Activated CD4-positive, alpha-beta T cell treated with anti-CD3 and anti-CD28 coated beads, Interleukin-2, amount 50 U/mL, for 16 hours (primary cell): ENCODE data around the gene RELB.

Experiments used
- DNase-seq: peaks from one replicate; pipeline ENCODE4 v3.0.0-alpha.2; 2020

The RELB gene

GRCh38 chr19:45027371-45027770, 26.1 kb downstream of the RELB start:
- no peak for DNase-seq

DNA sequence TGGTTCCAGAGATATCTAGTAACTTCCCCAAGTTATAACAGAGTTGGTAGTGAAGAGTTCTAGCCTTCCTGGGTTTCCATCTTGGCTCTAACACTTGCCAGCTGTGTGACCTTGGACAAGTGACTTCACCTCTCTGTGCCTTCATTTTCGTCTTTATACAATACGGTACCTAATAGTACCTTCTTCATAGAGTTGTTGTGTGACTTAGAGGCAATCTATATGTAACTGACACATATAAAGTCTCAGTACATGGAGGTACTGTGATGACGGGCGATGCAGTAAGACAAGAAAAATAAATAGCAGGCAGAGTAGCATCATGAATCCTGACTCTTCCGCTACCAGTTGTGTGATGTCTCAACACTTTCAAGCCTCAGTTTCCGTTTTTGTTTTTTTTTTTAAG, 29.6 kb downstream of the RELB start:
- no peak for DNase-seq

- DNase-seq, result no peak
Observed at GRCh38 chr19:45032421-45032820, 31.2 kb downstream of the RELB start.

DNA sequence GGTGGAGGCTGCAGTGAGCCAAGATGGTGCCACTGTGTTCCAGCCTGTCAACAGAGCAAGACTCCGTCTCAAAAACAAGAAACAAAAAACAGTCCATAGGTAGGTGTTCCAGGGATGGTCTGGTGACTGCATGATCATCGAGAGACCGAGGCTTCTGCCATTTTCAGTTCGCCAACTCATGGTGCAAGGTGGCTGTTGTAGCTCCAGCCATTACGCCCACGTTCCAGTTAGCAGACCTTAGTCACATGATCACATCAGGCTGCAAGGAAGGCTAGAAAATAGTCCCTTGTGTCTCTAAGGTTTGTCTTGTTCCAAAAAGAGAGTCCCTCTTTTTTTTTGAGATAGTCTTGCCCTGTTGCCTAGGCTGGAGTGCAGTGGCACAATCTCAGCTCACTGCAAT, 34.5 kb downstream of the RELB start:
- DNase-seq, result no peak

GRCh38 chr19:45037393-45038169, 36.3 kb downstream of the RELB start:
- no peak for DNase-seq

- DNase-seq, result peak; percentile 90
Observed at GRCh38 chr19:45038931-45039893, 37.9 kb downstream of the RELB start, which contains the start of gene CLASRP. TSS of gene CLASRP (plus strand) at chr19:45039045. CDS start at chr19:45040213, 1,168 bp downstream.

DNA sequence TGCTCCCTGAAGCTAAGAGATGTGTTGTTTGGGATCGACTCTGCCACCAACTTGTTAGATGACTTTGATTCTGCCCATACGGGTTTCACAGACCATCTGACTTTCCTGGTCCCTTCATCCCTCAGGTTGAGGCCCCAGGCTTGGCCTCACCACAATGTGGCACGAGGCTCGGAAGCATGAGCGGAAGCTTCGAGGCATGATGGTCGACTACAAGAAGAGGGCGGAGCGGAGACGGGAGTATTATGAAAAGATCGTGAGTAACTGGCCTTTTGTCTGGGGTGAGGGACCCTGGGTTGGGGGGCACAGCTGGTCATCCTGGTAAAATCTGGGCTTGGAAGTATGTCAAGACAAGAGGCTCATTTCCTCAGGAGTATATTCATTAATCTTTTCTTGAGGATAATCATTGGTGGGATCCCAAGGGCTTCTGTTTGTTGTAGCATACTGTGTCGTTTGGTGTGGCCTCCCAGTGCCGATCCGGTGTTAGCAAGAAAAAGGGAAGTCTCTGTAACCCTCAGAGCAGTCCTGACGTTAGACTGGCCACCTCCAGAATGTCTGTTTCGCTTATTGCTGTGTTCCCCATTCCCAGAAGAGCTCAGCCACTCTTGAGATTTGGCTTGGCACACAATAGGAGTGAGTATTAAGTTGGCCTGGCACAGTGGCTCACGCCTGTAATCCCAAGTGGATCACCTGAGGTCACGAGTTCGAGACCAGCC, 39.0 kb downstream of the RELB start:
- no peak for DNase-seq

DNA sequence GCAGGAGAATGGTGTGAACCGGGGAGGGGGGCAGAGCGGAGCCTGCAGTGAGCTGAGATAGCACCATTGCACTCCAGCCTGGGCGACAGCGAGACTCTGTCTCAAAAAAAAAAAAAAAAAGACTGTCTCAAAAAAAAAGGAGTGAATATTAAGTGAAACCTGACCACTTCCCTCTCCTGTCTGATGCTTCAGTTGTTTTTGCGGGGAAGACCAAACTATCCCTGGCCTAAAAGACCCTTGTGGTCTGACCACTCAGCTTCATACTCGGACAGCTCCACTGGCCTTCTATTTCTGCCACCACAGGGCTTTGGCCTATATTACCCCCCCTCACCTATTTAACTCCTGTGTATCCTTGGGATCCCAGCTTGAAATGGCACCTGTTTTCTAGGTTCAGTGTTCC, 39.9 kb downstream of the RELB start:
- no peak for DNase-seq

DNA sequence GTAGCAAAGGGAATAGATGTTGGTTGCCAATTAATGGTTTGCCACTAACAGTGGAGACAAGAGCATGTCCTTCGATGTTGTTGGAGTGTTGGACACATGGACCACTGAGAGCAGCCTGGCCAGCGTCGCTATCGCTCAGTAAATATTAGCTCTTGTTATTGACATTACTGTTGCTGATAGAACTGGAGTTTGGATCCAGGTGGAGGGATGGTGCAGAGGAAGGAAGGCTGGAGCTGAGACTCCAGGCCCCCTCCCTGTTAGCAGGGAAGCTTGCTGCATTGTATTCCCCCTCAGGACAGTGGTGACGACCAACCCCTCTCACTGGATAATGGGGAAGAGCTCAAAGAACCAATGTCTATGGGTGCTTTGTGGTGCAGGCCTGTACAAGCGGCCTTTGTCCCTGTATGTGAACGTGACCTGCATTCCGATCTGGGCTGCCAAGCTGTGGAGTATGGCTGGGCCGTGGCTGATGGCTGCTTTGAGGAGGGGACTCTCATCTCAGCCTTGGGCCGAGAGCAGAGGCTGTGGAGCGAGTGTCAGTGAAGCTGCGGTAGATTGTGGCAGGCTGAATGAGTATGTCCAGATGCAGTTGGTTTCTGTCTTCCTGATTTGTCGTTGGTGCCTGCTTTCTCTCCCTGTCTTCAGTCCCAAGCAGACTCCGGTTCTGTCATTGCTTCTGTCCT, 44.5 kb downstream of the RELB start:
- no peak for DNase-seq

DNA sequence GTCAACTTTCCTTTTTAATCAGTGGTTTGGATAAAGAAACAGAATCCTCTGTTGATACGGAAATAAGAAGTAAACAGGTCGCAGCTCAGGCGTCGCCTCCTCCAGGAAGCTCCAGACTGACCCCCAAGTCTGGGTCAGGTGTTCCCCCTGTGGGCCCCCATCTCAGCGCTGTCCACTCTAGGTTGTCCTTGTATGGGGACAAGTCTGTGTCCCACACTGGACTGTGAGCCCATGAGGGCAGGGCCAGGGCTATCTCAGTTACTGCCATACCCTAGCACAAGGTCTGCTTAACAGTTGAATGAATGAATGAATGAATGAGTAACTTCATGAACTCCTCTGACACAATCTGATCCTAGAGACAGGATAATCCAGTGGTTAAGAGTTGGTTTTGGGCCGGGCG, 45.1 kb downstream of the RELB start:
- DNase-seq, result no peak

GRCh38 chr19:45047188-45047797, 46.0 kb downstream of the RELB start:
- no peak for DNase-seq

DNA sequence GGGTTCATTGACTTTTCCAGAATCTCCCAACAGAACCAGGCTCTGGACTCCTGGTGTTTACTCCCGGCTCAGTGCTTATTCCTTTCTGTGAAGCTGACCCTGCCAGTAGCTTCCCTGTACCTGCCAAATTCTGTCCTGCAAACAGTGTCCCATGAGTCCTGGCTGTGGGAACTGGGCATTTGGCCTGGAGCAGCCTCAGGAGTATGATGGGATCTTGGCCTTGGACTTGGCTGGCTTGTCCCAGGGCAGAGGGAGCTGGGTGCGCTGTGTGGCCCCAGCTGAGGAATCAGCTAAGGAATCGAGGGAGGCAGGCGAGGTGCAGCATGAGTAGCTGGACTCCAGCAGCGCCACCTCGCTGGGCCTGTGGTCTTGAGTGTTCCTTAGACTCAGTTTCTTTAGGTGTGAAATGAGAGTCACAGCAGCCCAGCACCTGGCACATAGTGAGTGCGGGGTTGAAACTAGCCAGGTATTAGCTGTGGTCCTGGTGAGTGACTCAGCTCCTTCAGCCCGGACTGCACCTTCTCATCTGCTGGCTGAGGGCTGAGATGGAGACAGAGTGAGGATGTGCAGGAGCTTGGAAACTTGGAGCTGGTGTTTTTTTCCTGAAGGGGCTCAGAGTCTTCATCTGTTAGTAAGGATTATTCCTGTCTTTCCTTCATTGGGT, 47.9 kb downstream of the RELB start:
- no peak for DNase-seq

GRCh38 chr19:45050036-45050435, 48.8 kb downstream of the RELB start:
- no peak for DNase-seq

DNA sequence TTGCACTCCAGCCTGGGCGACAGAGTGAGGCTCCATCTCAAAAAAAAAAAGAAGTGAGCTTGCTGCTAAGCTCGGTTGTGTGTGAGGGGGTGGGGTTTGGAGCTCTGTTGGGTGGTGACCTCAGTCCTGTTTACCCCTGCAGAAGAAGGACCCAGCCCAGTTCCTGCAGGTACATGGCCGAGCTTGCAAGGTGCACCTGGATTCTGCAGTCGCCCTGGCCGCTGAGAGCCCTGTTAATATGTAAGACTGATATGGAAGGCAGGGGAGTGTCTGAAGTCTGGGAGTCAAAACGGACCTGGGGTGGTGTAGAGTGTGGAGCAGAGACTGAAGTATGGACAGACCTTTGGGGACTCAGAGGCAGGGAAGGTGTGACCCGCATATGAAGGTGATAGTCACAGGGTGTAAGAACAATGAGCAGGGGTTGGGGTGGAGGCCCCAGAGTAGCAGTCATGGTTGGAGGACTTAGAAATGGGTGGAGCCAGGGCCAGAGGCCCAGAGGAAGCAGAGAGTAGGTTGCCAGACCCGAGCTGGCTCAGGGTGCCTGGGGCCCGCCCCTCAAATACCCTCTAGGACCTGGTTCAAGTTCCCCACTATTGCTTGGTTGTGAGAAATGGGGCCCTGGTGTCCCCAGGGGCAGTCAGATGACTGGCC, 50.8 kb downstream of the RELB start:
- no peak for DNase-seq

DNA sequence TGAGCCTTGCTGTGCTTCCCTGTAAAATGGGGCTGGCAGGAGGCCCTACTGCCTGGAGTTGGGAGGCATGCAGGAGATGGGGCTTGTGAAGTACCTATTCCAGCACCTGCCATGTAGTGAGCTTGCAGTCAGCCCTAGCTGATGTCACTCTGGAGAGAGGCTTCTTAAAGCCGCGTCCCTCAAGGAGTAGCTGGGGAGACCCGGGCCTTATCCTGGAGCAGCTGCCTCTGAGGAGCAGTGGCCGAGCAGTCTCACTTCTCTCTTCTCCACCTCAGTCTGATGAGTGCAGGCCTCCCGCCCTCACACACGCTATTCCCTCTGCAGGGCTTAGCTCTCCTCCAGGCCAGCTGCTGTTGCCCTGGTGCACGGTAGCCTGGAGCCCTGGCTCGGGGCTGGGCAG, 55.6 kb downstream of the RELB start:
- DNase-seq, result no peak

DNA sequence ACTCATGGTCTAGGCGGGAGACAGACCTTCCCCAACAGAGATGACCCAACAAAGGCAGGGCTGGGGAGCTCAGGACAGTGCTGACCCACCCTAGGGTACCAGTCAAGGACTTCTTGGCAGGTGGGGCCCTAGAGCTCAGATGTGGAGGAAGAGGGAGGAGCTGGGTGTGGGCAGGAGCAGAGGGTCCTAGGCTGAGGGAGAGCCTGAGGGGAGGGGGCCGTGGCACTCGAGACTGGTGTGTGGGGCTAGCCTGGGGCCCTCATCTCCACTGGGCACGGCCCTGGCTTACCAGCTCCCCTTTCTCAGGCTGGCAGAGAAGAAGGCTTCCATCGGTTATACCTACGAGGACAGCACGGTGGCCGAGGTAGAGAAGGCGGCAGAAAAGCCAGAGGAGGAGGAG, 56.2 kb downstream of the RELB start:
- no peak for DNase-seq

DNA sequence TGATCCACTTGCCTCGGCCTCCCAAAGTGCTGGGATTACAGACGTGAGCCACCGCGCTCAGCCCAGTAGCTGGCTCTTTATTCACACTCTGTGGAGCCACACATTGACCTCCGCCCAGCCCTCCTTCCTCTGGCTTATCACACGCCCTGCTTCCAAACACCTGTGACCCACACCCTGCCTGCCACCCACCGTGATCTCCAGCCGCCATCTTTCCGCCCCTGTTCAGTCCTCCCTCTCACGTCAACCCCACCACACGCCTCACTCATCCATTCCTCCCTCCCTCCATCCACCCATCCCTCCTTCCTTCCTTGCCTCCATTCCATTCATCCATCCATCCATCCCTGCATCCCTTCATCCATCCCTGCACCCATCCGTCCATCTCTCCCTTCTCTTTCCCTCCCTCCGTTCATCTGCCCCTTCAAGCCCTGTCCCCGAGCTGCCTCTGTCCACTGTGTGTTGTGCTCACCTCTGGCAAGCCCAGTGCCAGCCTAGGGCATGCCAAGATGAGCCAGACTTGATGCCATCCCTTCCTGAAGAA, 57.4 kb downstream of the RELB start:
- no peak for DNase-seq

- DNase-seq, result peak; percentile 84
Observed at GRCh38 chr19:45059258-45059965, 58.1 kb downstream of the RELB start.

DNA sequence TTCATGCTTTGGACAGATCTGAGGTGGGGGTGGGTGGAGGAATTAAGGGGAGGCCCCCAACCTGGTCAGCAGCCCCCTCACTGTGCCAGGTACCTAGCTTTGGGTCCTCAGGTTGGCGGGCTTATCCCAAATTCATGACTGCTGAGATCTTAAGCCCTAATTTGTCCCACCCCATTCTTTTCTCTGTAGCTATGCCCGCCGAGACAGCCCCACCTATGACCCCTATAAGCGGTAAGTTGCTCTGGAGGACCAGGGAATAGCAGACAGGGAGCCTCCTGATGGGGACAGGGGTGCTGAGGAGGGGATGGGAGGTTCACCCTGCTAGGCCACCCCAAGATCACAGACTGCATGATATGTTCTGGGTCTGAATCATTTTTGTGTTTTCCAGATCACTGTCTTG, 60.7 kb downstream of the RELB start:
- no peak for DNase-seq
